OCI-LY1 (cell line): ENCODE results near the gene ASIC4.

Experiments
- H2AFZ ChIP-seq: fragments of 200-600 bp; sonication (generic), shearing (Covaris generic); 2 replicates; pipeline ENCODE4 v1.6.0; 2014; ENCODE audit warnings: antibody characterized with exemption, mild to moderate bottlenecking, low read length
- H3F3A ChIP-seq: fragments of 200-600 bp; sonication (generic), shearing (Covaris generic); 2 replicates; pipeline ENCODE4 v1.6.0; 2014; ENCODE audit warnings: mild to moderate bottlenecking, antibody characterized with exemption, low read length, moderate library complexity; ENCODE audit not compliant: insufficient read depth
- H3K27ac ChIP-seq: fragments of 200-600 bp; sonication (generic); 2 replicates; pipeline ENCODE4 v1.5.1; 2014; ENCODE audit warnings: low read length, mixed run types, mild to moderate bottlenecking, low read depth; ENCODE audit not compliant: poor library complexity, severe bottlenecking
- H3K27me3 ChIP-seq: fragments of 200-600 bp; sonication (generic); 2 replicates; pipeline ENCODE4 v1.6.0; 2014; ENCODE audit warnings: antibody characterized with exemption, mild to moderate bottlenecking, low read length, moderate library complexity; ENCODE audit not compliant: insufficient read depth
- H3K36me3 ChIP-seq: fragments of 200-600 bp; sonication (generic); 2 replicates; pipeline ENCODE4 v1.6.1; 2014; ENCODE audit warnings: mild to moderate bottlenecking, antibody characterized with exemption, low read length, moderate library complexity, mixed read lengths; ENCODE audit not compliant: insufficient read depth
- H3K4me1 ChIP-seq: fragments of 200-600 bp; sonication (generic); 2 replicates; pipeline ENCODE4 v1.5.1; 2014; ENCODE audit warnings: mild to moderate bottlenecking, low read length, moderate library complexity; ENCODE audit not compliant: insufficient read depth, severe bottlenecking
- H3K4me2 ChIP-seq: fragments of 200-600 bp; sonication (generic), shearing (Covaris generic); 2 replicates; pipeline ENCODE4 v1.6.1; 2014; ENCODE audit warnings: low read length
- H3K4me3 ChIP-seq: fragments of 200-600 bp; sonication (generic); 2 replicates; pipeline ENCODE4 v1.5.1; 2014; ENCODE audit warnings: low read length, low read depth, mild to moderate bottlenecking, mixed read lengths; ENCODE audit not compliant: poor library complexity, severe bottlenecking
- H3K79me2 ChIP-seq: fragments of 200-600 bp; shearing (Covaris generic); 2 replicates; pipeline ENCODE4 v1.6.1; 2016; ENCODE audit warnings: mixed run types, low read length, mixed read lengths; ENCODE audit not compliant: insufficient read depth
- H3K9ac ChIP-seq: fragments of 200-600 bp; sonication (generic), shearing (Covaris generic); 2 replicates; pipeline ENCODE4 v1.6.1; 2014; ENCODE audit warnings: mild to moderate bottlenecking, low read length, mixed read lengths
- H3K9me2 ChIP-seq: fragments of 200-600 bp; sonication (generic), shearing (Covaris generic); 2 replicates; pipeline ENCODE4 v1.6.1; 2014; ENCODE audit warnings: low read depth, mild to moderate bottlenecking, low read length, mixed read lengths
- H3K9me3 ChIP-seq: fragments of 200-600 bp; shearing (Covaris generic); 2 replicates; pipeline ENCODE4 v1.6.1; 2014; ENCODE audit warnings: low read length, mixed read lengths
- H4K20me1 ChIP-seq: fragments of 200-600 bp; sonication (generic), shearing (Covaris generic); 2 replicates; pipeline ENCODE4 v1.6.0; 2016; ENCODE audit warnings: mild to moderate bottlenecking, low read length; ENCODE audit not compliant: insufficient read depth
- EZH2 ChIP-seq: fragments of 200-600 bp; sonication (generic), shearing (Covaris generic); IDR thresholded peaks from 2 replicates; pipeline ENCODE4 v1.8.0; 2017; ENCODE audit warnings: borderline replicate concordance, mixed run types, mild to moderate bottlenecking, antibody characterized with exemption, low read length, moderate library complexity, mixed read lengths
- TF ChIP-seq, protein P1 (sequence below): fragments of 200-600 bp; sonication (generic), shearing (Covaris generic); IDR thresholded peaks from 2 replicates; pipeline ENCODE4 v1.5.1; 2017; ENCODE audit warnings: mild to moderate bottlenecking, antibody characterized with exemption, low read length, moderate library complexity, mixed read lengths

The ASIC4 gene

GRCh38 chr2:219539926-219540678 lies 25.8 kb downstream of the ASIC4 start:
- H2AFZ ChIP-seq, result no peak overlapping the region
- no peaks in the 10 kb centered on the region; the same call in 1 of the 2 replicates for H3K27me3 ChIP-seq
- no peaks in the 10 kb centered on the region for H3K9me3 ChIP-seq
- H3K4me1 ChIP-seq, result peaks cover 13% of the 10 kb centered on the region
- no peak overlapping the region for H3K4me3 ChIP-seq
- no peak overlapping the region for H3K27ac ChIP-seq
- H3K9me2 ChIP-seq, result no peaks in the 10 kb centered on the region
- H3F3A ChIP-seq, result no peaks in the 10 kb centered on the region
- no peaks in the 10 kb centered on the region for H4K20me1 ChIP-seq
- no peak overlapping the region for H3K4me2 ChIP-seq
- peaks cover 11% of the 10 kb centered on the region; the same call in 1 of the 2 replicates for H3K36me3 ChIP-seq
- TF ChIP-seq EZH2, result no peak
- no peaks in the 10 kb centered on the region for H3K79me2 ChIP-seq
- H3K9ac ChIP-seq, result no peak overlapping the region

GRCh38 chr2:219540784-219541504 lies 26.7 kb downstream of the ASIC4 start:
- Histone ChIP-seq H3K9ac (no peak overlapping the region), H3K27ac (no peak overlapping the region), H4K20me1 (no peaks in the 10 kb centered on the region), H3K27me3 (no peaks in the 10 kb centered on the region; the same call in 1 of the 2 replicates), H3K4me2 (peak overlapping the region; percentile 61), H3K4me1 (peaks cover 13% of the 10 kb centered on the region), H2AFZ (no peak overlapping the region), H3F3A (no peaks in the 10 kb centered on the region), H3K4me3 (no peak overlapping the region), H3K9me3 (no peaks in the 10 kb centered on the region), H3K79me2 (no peaks in the 10 kb centered on the region), H3K9me2 (no peaks in the 10 kb centered on the region), H3K36me3 (peaks cover 11% of the 10 kb centered on the region; the same call in 1 of the 2 replicates)
- no peak for TF ChIP-seq EZH2

GRCh38 chr2:219541611-219542180 lies 27.4 kb downstream of the ASIC4 start:
- TF ChIP-seq, protein P1, sequence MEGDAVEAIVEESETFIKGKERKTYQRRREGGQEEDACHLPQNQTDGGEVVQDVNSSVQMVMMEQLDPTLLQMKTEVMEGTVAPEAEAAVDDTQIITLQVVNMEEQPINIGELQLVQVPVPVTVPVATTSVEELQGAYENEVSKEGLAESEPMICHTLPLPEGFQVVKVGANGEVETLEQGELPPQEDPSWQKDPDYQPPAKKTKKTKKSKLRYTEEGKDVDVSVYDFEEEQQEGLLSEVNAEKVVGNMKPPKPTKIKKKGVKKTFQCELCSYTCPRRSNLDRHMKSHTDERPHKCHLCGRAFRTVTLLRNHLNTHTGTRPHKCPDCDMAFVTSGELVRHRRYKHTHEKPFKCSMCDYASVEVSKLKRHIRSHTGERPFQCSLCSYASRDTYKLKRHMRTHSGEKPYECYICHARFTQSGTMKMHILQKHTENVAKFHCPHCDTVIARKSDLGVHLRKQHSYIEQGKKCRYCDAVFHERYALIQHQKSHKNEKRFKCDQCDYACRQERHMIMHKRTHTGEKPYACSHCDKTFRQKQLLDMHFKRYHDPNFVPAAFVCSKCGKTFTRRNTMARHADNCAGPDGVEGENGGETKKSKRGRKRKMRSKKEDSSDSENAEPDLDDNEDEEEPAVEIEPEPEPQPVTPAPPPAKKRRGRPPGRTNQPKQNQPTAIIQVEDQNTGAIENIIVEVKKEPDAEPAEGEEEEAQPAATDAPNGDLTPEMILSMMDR, result peak; percentile 100
- TF ChIP-seq EZH2, result no peak
- H3K9ac ChIP-seq, result peak overlapping the region; percentile 56; the same call in 1 of the 2 replicates
- no peaks in the 10 kb centered on the region; the same call in 1 of the 2 replicates for H3K27me3 ChIP-seq
- no peaks in the 10 kb centered on the region for H3K79me2 ChIP-seq
- H2AFZ ChIP-seq, result no peak overlapping the region
- peak overlapping the region; percentile 66 for H3K4me3 ChIP-seq
- no peaks in the 10 kb centered on the region for H4K20me1 ChIP-seq
- H3K36me3 ChIP-seq, result peaks cover 11% of the 10 kb centered on the region; the same call in 1 of the 2 replicates
- H3F3A ChIP-seq, result no peaks in the 10 kb centered on the region
- no peaks in the 10 kb centered on the region for H3K9me2 ChIP-seq
- H3K4me2 ChIP-seq, result peak overlapping the region; percentile 61
- H3K9me3 ChIP-seq, result no peaks in the 10 kb centered on the region
- H3K4me1 ChIP-seq, result peaks cover 13% of the 10 kb centered on the region
- H3K27ac ChIP-seq, result no peak overlapping the region

GRCh38 chr2:219542931-219543595 lies 28.8 kb downstream of the ASIC4 start:
- Histone ChIP-seq H3K27me3 (no peaks in the 10 kb centered on the region), H3K27ac (peak overlapping the region; percentile 44), H3K9me3 (no peaks in the 10 kb centered on the region), H3K79me2 (no peaks in the 10 kb centered on the region), H3K4me2 (peak overlapping the region; percentile 61), H3F3A (no peaks in the 10 kb centered on the region), H2AFZ (no peak overlapping the region), H3K4me1 (peaks cover 13% of the 10 kb centered on the region), H3K36me3 (peaks cover 11% of the 10 kb centered on the region; the same call in 1 of the 2 replicates), H4K20me1 (no peaks in the 10 kb centered on the region), H3K9me2 (no peaks in the 10 kb centered on the region), H3K4me3 (peak overlapping the region; percentile 66), H3K9ac (peak overlapping the region; percentile 56)
- TF ChIP-seq EZH2, result no peak
- TF ChIP-seq, protein P1, result no peak
